Transverse colon (tissue), 4 donors: Measurements from ENCODE around the gene AMACR.

ENCODE experiments used
- POLR2A ChIP-seq: fragments of 450-650 bp; IDR thresholded peaks from one replicate; pipeline ENCODE4 v1.6.1; 2016; ENCODE audit warnings: antibody characterized with exemption, mild to moderate bottlenecking, moderate library complexity
- POLR2AphosphoS5 ChIP-seq, 3 donors: sonication (generic); formaldehyde crosslinking; IDR thresholded peaks; one replicate each; pipeline ENCODE4 v1.6.1; 2016; ENCODE audit warnings: antibody characterized with exemption in 3 of 3
- TF ChIP-seq, protein P1 (sequence below), 5 experiments: fragments of 200-600 bp in 3 of 5; fragments of 450-650 bp in 2 of 5; sonication (generic) in 3 of 5; IDR thresholded peaks; 1 replicate in 2 of 5; 2 replicates in 3 of 5; pipeline ENCODE4 v1.5.1; 2016 to 2017; ENCODE audit warnings: antibody characterized with exemption in 5 of 5, inconsistent platforms in 3 of 5, mild to moderate bottlenecking in 2 of 5, moderate library complexity in 1 of 5

DNA sequence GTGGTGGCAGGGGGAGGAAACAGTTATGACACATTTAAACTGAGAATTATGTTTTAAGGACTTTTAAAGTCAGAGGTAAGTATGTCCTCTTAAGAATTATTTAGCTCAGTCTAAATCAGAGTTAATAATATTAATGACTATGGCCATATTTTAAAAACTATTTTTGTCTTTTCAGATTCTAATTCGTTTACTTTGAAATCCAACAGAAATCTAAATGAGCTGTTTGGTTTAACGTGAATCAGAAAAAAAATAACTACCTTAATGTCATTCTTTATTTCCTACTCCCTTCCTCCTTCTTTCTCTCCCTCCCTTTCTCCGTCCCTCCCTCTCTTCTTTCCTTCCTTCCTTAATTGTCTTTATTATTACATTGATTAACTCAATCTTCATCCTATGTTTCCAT is 20.5 kb upstream of the AMACR start:
- TF ChIP-seq, protein P1, sequence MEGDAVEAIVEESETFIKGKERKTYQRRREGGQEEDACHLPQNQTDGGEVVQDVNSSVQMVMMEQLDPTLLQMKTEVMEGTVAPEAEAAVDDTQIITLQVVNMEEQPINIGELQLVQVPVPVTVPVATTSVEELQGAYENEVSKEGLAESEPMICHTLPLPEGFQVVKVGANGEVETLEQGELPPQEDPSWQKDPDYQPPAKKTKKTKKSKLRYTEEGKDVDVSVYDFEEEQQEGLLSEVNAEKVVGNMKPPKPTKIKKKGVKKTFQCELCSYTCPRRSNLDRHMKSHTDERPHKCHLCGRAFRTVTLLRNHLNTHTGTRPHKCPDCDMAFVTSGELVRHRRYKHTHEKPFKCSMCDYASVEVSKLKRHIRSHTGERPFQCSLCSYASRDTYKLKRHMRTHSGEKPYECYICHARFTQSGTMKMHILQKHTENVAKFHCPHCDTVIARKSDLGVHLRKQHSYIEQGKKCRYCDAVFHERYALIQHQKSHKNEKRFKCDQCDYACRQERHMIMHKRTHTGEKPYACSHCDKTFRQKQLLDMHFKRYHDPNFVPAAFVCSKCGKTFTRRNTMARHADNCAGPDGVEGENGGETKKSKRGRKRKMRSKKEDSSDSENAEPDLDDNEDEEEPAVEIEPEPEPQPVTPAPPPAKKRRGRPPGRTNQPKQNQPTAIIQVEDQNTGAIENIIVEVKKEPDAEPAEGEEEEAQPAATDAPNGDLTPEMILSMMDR (IDR thresholded peaks at IDR 0.05), result no peak
- no peak for TF ChIP-seq POLR2A
- TF ChIP-seq POLR2AphosphoS5 (IDR thresholded peaks at IDR 0.05), result no peak
